ENCODE measurements around the gene SLC35F3. TPM values are rescaled to one million over a fixed set of nuclear protein-coding genes. Genes with fewer than 3 reads are reported as not detected.

The SLC35F3 gene
- total RNA-seq, 1 experiment from 2014 or later: 22.7 TPM

GRCh38 chr1:233981042-233981675 is 76.7 kb downstream of the SLC35F3 start:
- no peaks in the 10 kb centered on the region for H3K9me3 ChIP-seq (ENCODE audit: low read depth, low read length, poor library complexity, severe bottlenecking)
- TF ChIP-seq CTCF (conservative IDR thresholded peaks at IDR 0.05; ENCODE audit: low read depth, low read length) (no peak), EZH2 (IDR thresholded peaks at IDR 0.05; ENCODE audit: borderline replicate concordance, low read depth, low read length, poor library complexity, severe bottlenecking) (no peak)
- H3K4me1 ChIP-seq (ENCODE audit: insufficient read depth, low read length, poor library complexity, severe bottlenecking): no peaks in the 10 kb centered on the region
- intact Hi-C loops (cut with micrococcal nuclease; ENCODE audit: unreplicated experiment): no loop called here
- H3K27me3 ChIP-seq (replicated peaks; ENCODE audit: insufficient read depth, low read depth, low read length, poor library complexity): peaks cover 48% of the 10 kb centered on the region
- H3K27ac ChIP-seq (ENCODE audit: low read depth, low read length, poor library complexity, severe bottlenecking): no peak overlapping the region
- ChIA-PET CTCF (no interaction called here), POLR2A (ENCODE audit: low non-redundant PET) (no interaction called here)
- BruUV-seq (replicated peaks): no TSS peak
- no peak for DNase-seq (ENCODE audit: low spot score)
- no peak overlapping the region for H3K4me3 ChIP-seq (ENCODE audit: low read depth, low read length, poor library complexity, severe bottlenecking)
- H3K36me3 ChIP-seq (ENCODE audit: insufficient read depth, low read length, poor library complexity, severe bottlenecking): no peaks in the 10 kb centered on the region

GRCh38 chr1:233982827-233983518 is 78.5 kb downstream of the SLC35F3 start:
- Histone ChIP-seq H3K36me3 (ENCODE audit: insufficient read depth, low read length, poor library complexity, severe bottlenecking) (no peaks in the 10 kb centered on the region), H3K4me1 (ENCODE audit: insufficient read depth, low read length, poor library complexity, severe bottlenecking) (no peaks in the 10 kb centered on the region), H3K9me3 (ENCODE audit: low read depth, low read length, poor library complexity, severe bottlenecking) (no peaks in the 10 kb centered on the region), H3K27ac (ENCODE audit: low read depth, low read length, poor library complexity, severe bottlenecking) (no peak overlapping the region), H3K27me3 (replicated peaks; ENCODE audit: insufficient read depth, low read depth, low read length, poor library complexity) (peaks cover 61% of the 10 kb centered on the region), H3K4me3 (ENCODE audit: low read depth, low read length, poor library complexity, severe bottlenecking) (no peak overlapping the region)
- CTCF ChIA-PET: no interaction called here
- TF ChIP-seq EZH2 (IDR thresholded peaks at IDR 0.05; ENCODE audit: borderline replicate concordance, low read depth, low read length, poor library complexity, severe bottlenecking) (no peak), CTCF (conservative IDR thresholded peaks at IDR 0.05; ENCODE audit: low read depth, low read length) (no peak)
- intact Hi-C loops (cut with micrococcal nuclease; ENCODE audit: unreplicated experiment): no loop called here
- BruUV-seq (replicated peaks): no TSS peak
- POLR2A ChIA-PET (ENCODE audit: low non-redundant PET): no interaction called here
- no peak for DNase-seq (ENCODE audit: low spot score)

- peaks cover 67% of the 10 kb centered on the region for H3K27me3 ChIP-seq (replicated peaks; ENCODE audit: insufficient read depth, low read depth, low read length, poor library complexity)
- no peak overlapping the region for H3K27ac ChIP-seq (ENCODE audit: low read depth, low read length, poor library complexity, severe bottlenecking)
- intact Hi-C loops (cut with micrococcal nuclease; ENCODE audit: unreplicated experiment): no loop called here
- H3K9me3 ChIP-seq (ENCODE audit: low read depth, low read length, poor library complexity, severe bottlenecking): no peaks in the 10 kb centered on the region
- H3K36me3 ChIP-seq (ENCODE audit: insufficient read depth, low read length, poor library complexity, severe bottlenecking): no peaks in the 10 kb centered on the region
- H3K4me1 ChIP-seq (ENCODE audit: insufficient read depth, low read length, poor library complexity, severe bottlenecking): no peaks in the 10 kb centered on the region
- DNase-seq (ENCODE audit: low spot score): no peak
- no TSS peak for BruUV-seq (replicated peaks)
- TF ChIP-seq EZH2 (IDR thresholded peaks at IDR 0.05; ENCODE audit: borderline replicate concordance, low read depth, low read length, poor library complexity, severe bottlenecking): no peak
- no peak overlapping the region for H3K4me3 ChIP-seq (ENCODE audit: low read depth, low read length, poor library complexity, severe bottlenecking)
- POLR2A ChIA-PET (ENCODE audit: low non-redundant PET): no interaction called here
- CTCF ChIA-PET: no interaction called here
These were observed 79.3 kb downstream of the SLC35F3 start for GRCh38 chr1:233983811-233984210.
